H9 (cell line): ENCODE measurements around the gene ANKRD22. TPM values are rescaled to one million over a fixed set of nuclear protein-coding genes. Genes with fewer than 3 reads are reported as not detected.

ENCODE experiments used
- DNase-seq: peaks from one replicate; pipeline ENCODE4 v3.0.0-alpha.2; 2017
- H2AFZ ChIP-seq: one replicate; pipeline ENCODE4 v1.6.1; 2013; ENCODE audit warnings: mild to moderate bottlenecking, low read length, control low read depth, moderate library complexity
- H2AK5ac ChIP-seq: 2 replicates; pipeline ENCODE4 v1.6.1; 2013; ENCODE audit warnings: low read length, control low read depth, mixed read lengths; ENCODE audit not compliant: insufficient read length
- H2BK120ac ChIP-seq: one replicate; pipeline ENCODE4 v1.6.1; 2013; ENCODE audit warnings: low read depth, mild to moderate bottlenecking, low read length, control low read depth, inconsistent platforms; ENCODE audit not compliant: poor library complexity, severe bottlenecking
- H2BK12ac ChIP-seq: 2 replicates; pipeline ENCODE4 v1.6.1; 2013; ENCODE audit warnings: low read length, control low read depth, mixed read lengths, low read depth; ENCODE audit not compliant: insufficient read length
- H2BK15ac ChIP-seq: 2 replicates; pipeline ENCODE4 v1.6.1; 2013; ENCODE audit warnings: low read depth, low read length, control low read depth
- H2BK20ac ChIP-seq: one replicate; pipeline ENCODE4 v1.6.1; 2013; ENCODE audit warnings: low read depth, mild to moderate bottlenecking, low read length, control low read depth, inconsistent platforms; ENCODE audit not compliant: poor library complexity, severe bottlenecking
- H2BK5ac ChIP-seq: 2 replicates; pipeline ENCODE4 v1.6.1; 2013; ENCODE audit warnings: low read length, control low read depth, mixed read lengths; ENCODE audit not compliant: insufficient read length
- H3K14ac ChIP-seq: 2 replicates; pipeline ENCODE4 v1.6.1; 2013; ENCODE audit warnings: low read length, control low read depth; ENCODE audit not compliant: insufficient read depth
- H3K18ac ChIP-seq: 2 replicates; pipeline ENCODE4 v1.6.1; 2013; ENCODE audit warnings: low read depth, mild to moderate bottlenecking, mixed read lengths, low read length, control low read depth; ENCODE audit not compliant: insufficient read length
- H3K23ac ChIP-seq: 2 replicates; pipeline ENCODE4 v1.6.1; 2013; ENCODE audit warnings: low read length, control low read depth, mixed read lengths, low read depth; ENCODE audit not compliant: insufficient read length
- H3K23me2 ChIP-seq: 2 replicates; pipeline ENCODE4 v1.6.1; 2013; ENCODE audit warnings: low read depth, mild to moderate bottlenecking, mixed read lengths, low read length, control low read depth; ENCODE audit not compliant: insufficient read length, poor library complexity, severe bottlenecking
- H3K27ac ChIP-seq: 2 replicates; pipeline ENCODE4 v1.5.1; 2013; ENCODE audit warnings: low read length, control low read depth, mixed read lengths, low read depth; ENCODE audit not compliant: insufficient read length
- H3K27me3 ChIP-seq: 2 replicates; pipeline ENCODE4 v1.6.1; 2013; ENCODE audit warnings: low read length, control low read depth, inconsistent platforms; ENCODE audit not compliant: insufficient read depth
- H3K4ac ChIP-seq: 2 replicates; pipeline ENCODE4 v1.6.1; 2013; ENCODE audit warnings: low read depth, mild to moderate bottlenecking, control low read depth, inconsistent platforms, low read length, moderate library complexity
- H3K4me1 ChIP-seq: 2 replicates; pipeline ENCODE4 v1.6.1; 2013; ENCODE audit warnings: low read length, control low read depth, inconsistent platforms; ENCODE audit not compliant: insufficient read depth
- H3K4me2 ChIP-seq: 2 replicates; pipeline ENCODE4 v1.6.1; 2013; ENCODE audit warnings: low read length, control low read depth, mixed read lengths; ENCODE audit not compliant: insufficient read length, insufficient read depth
- H3K56ac ChIP-seq: 2 replicates; pipeline ENCODE4 v1.6.1; 2013; ENCODE audit warnings: low read depth, mild to moderate bottlenecking, mixed read lengths, low read length, control low read depth; ENCODE audit not compliant: insufficient read length
- H3K79me1 ChIP-seq: 2 replicates; pipeline ENCODE4 v1.6.1; 2013; ENCODE audit warnings: low read depth, mild to moderate bottlenecking, moderate library complexity, low read length, control low read depth, inconsistent platforms; ENCODE audit not compliant: insufficient read depth, poor library complexity, severe bottlenecking
- H3K79me2 ChIP-seq: 2 replicates; pipeline ENCODE4 v1.6.1; 2013; ENCODE audit warnings: low read length, control low read depth, inconsistent platforms; ENCODE audit not compliant: insufficient read depth
- H3K9ac ChIP-seq: 2 replicates; pipeline ENCODE4 v1.6.1; 2013; ENCODE audit warnings: low read length, control low read depth, mixed read lengths; ENCODE audit not compliant: insufficient read length; ENCODE audit errors: extremely low read depth
- H3K9me3 ChIP-seq: one replicate; pipeline ENCODE4 v1.6.1; 2013; ENCODE audit warnings: low read depth, low read length, inconsistent platforms; ENCODE audit not compliant: control insufficient read depth
- H3T11ph ChIP-seq: one replicate; pipeline ENCODE4 v1.6.1; 2013; ENCODE audit warnings: mild to moderate bottlenecking, low read length, control low read depth, inconsistent platforms
- H4K20me1 ChIP-seq: one replicate; pipeline ENCODE4 v1.6.1; 2013; ENCODE audit not compliant: control insufficient read depth, insufficient read length, insufficient read depth
- H4K5ac ChIP-seq: 2 replicates; pipeline ENCODE4 v1.6.1; 2013; ENCODE audit warnings: low read depth, mild to moderate bottlenecking, mixed read lengths, low read length, control low read depth; ENCODE audit not compliant: insufficient read length
- H4K8ac ChIP-seq: replicated peaks from 2 replicates; pipeline ENCODE4 v1.6.1; 2013; ENCODE audit warnings: low read length, control low read depth, mixed read lengths, low read depth; ENCODE audit not compliant: insufficient read length
- H4K91ac ChIP-seq: 2 replicates; pipeline ENCODE4 v1.6.1; 2013; ENCODE audit warnings: low read depth, mild to moderate bottlenecking, moderate library complexity, mixed read lengths, low read length, control low read depth; ENCODE audit not compliant: insufficient read length
- H3K27ac Mint-ChIP-seq, 3 experiments: 2 replicates in 2 of 3; 3 replicates in 1 of 3; pipeline ENCODE4 v1.8.0; 2020 to 2021; ENCODE audit warnings: mixed read lengths in 3 of 3, mild to moderate bottlenecking in 1 of 3, moderate library complexity in 1 of 3
- H3K27me3 Mint-ChIP-seq: 2 replicates; pipeline ENCODE4 v1.8.0; 2021; ENCODE audit warnings: low read depth, mild to moderate bottlenecking, moderate library complexity, mixed read lengths
- H3K36me3 Mint-ChIP-seq, 3 experiments: 2 replicates in 2 of 3; 3 replicates in 1 of 3; pipeline ENCODE4 v1.8.0; 2020 to 2021; ENCODE audit warnings: low read depth in 3 of 3, mixed read lengths in 3 of 3; ENCODE audit not compliant: insufficient read depth in 1 of 3
- H3K4me1 Mint-ChIP-seq, 2 experiments: 2 replicates each; pipeline ENCODE4 v1.8.0; 2020; ENCODE audit warnings: mixed read lengths in 2 of 2
- H3K4me3 Mint-ChIP-seq, 2 experiments: 2 replicates in 1 of 2; 3 replicates in 1 of 2; pipeline ENCODE4 v1.8.0; 2020 to 2021; ENCODE audit warnings: mild to moderate bottlenecking in 2 of 2, mixed read lengths in 2 of 2, moderate library complexity in 1 of 2
- H3K9me3 Mint-ChIP-seq, 2 experiments: 2 replicates in 1 of 2; 3 replicates in 1 of 2; pipeline ENCODE4 v1.8.0; 2020; ENCODE audit warnings: mild to moderate bottlenecking in 2 of 2, mixed read lengths in 2 of 2, moderate library complexity in 1 of 2
- total RNA-seq: library from RNA; stranded (reverse); gene quantifications from 2 replicates; pipeline ENCODE4 v1.2.1, GENCODE V29; 2021
- TF ChIP-seq, protein P1 (sequence below): fragments of 200-600 bp; sonication (generic); conservative IDR thresholded peaks from 3 replicates; pipeline ENCODE4 v1.8.0; 2021; ENCODE audit warnings: antibody characterized with exemption, mild to moderate bottlenecking

Gene ANKRD22
- total RNA-seq, 1 experiment from 2014 or later = not detected

- H3K4me2 ChIP-seq = no peak overlapping the region
- H3T11ph ChIP-seq = no peak overlapping the region
- no peaks in the 10 kb centered on the region for H3K27me3 ChIP-seq
- H2BK5ac ChIP-seq = no peak overlapping the region
- H2BK15ac ChIP-seq = no peak overlapping the region
- no peak overlapping the region for H4K91ac ChIP-seq
- H3K18ac ChIP-seq = no peak overlapping the region
- H3K23ac ChIP-seq = no peak overlapping the region
- no peaks in the 10 kb centered on the region; the same call in 1 of the 2 replicates for H3K27me3 Mint-ChIP-seq
- no peaks in the 10 kb centered on the region for H3K4me1 Mint-ChIP-seq
- H2AK5ac ChIP-seq = no peak overlapping the region
- no peak overlapping the region for H3K27ac ChIP-seq
- H3K4me1 ChIP-seq = no peaks in the 10 kb centered on the region
- H3K79me1 ChIP-seq = no peaks in the 10 kb centered on the region
- TF ChIP-seq, protein P1, sequence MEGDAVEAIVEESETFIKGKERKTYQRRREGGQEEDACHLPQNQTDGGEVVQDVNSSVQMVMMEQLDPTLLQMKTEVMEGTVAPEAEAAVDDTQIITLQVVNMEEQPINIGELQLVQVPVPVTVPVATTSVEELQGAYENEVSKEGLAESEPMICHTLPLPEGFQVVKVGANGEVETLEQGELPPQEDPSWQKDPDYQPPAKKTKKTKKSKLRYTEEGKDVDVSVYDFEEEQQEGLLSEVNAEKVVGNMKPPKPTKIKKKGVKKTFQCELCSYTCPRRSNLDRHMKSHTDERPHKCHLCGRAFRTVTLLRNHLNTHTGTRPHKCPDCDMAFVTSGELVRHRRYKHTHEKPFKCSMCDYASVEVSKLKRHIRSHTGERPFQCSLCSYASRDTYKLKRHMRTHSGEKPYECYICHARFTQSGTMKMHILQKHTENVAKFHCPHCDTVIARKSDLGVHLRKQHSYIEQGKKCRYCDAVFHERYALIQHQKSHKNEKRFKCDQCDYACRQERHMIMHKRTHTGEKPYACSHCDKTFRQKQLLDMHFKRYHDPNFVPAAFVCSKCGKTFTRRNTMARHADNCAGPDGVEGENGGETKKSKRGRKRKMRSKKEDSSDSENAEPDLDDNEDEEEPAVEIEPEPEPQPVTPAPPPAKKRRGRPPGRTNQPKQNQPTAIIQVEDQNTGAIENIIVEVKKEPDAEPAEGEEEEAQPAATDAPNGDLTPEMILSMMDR = no peak
- H4K8ac ChIP-seq = no peak overlapping the region
- no peak overlapping the region for H3K56ac ChIP-seq
- no peak overlapping the region for H3K9ac ChIP-seq
- H3K9me3 ChIP-seq = no peaks in the 10 kb centered on the region
- H4K5ac ChIP-seq = no peak overlapping the region
- H3K14ac ChIP-seq = no peak overlapping the region
- no peaks in the 10 kb centered on the region for H4K20me1 ChIP-seq
- H3K36me3 Mint-ChIP-seq = no peaks in the 10 kb centered on the region
- H3K9me3 Mint-ChIP-seq = no peaks in the 10 kb centered on the region
- H3K23me2 ChIP-seq = no peaks in the 10 kb centered on the region
- no peak overlapping the region for H3K27ac Mint-ChIP-seq
- no peak for DNase-seq
- no peak overlapping the region for H3K4me3 Mint-ChIP-seq
- no peak overlapping the region for H3K4ac ChIP-seq
- no peak overlapping the region for H2BK20ac ChIP-seq
- no peaks in the 10 kb centered on the region for H3K79me2 ChIP-seq
- H2BK12ac ChIP-seq = no peak overlapping the region
- H2AFZ ChIP-seq = no peak overlapping the region
- H2BK120ac ChIP-seq = no peak overlapping the region
These were observed 30.8 kb downstream of the ANKRD22 start for GRCh38 chr10:88820748-88821401.
